ENCODE data around the gene ZNF638.

ZNF638 gene

DNA sequence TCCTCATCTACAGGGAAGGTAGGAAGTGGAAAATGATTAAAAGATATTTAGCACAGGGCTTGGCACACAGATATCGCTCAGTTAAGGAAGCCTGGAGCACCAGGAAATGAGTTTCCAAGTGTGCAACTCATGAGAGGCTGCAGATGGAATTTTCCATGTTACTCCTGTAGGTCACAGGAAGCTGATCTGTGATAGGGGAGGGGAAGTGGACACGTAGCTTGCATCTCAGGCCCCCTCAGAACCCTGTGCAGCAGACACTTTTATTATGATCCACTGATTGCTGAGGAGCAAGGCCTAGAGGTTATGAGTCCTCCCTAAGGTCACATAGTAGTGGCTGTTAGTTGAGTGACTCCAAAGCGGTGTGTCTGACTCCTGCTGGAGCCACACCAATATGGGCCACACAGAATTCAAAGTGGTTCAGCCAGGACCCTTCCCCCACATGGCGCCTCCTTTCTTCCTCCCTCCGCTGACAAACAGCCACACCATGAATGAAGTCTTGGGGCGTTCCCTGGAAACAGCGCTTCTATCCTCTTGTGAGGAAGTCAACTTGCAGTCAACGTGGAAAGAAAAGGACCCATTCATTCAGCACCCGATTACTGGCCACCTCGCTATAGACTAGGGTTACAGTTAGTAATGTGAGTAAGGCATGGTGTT, 143.3 kb downstream of the ZNF638 start:
- H3K36me3 ChIP-seq (replicated peaks; ENCODE audit: low read depth, low read length) = no peaks in the 10 kb centered on the region
- H4K20me1 ChIP-seq (ENCODE audit: insufficient read depth, low read length) = no peaks in the 10 kb centered on the region
- H2AFZ ChIP-seq (ENCODE audit: low read depth, low read length) = peak overlapping the region; percentile 73; the same call in 1 of the 2 replicates
- H3K9ac ChIP-seq (ENCODE audit: low read length) = no peak overlapping the region
- TF ChIP-seq, protein P1, sequence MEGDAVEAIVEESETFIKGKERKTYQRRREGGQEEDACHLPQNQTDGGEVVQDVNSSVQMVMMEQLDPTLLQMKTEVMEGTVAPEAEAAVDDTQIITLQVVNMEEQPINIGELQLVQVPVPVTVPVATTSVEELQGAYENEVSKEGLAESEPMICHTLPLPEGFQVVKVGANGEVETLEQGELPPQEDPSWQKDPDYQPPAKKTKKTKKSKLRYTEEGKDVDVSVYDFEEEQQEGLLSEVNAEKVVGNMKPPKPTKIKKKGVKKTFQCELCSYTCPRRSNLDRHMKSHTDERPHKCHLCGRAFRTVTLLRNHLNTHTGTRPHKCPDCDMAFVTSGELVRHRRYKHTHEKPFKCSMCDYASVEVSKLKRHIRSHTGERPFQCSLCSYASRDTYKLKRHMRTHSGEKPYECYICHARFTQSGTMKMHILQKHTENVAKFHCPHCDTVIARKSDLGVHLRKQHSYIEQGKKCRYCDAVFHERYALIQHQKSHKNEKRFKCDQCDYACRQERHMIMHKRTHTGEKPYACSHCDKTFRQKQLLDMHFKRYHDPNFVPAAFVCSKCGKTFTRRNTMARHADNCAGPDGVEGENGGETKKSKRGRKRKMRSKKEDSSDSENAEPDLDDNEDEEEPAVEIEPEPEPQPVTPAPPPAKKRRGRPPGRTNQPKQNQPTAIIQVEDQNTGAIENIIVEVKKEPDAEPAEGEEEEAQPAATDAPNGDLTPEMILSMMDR (IDR thresholded peaks at IDR 0.05; ENCODE audit: low read depth, low read length) = no peak
- no peak for TF ChIP-seq EZH2phosphoT487 (IDR thresholded peaks at IDR 0.05; ENCODE audit: low read depth)
- peak overlapping the region; percentile 25 for H3K4me2 ChIP-seq (ENCODE audit: low read length)
- H3K9me3 ChIP-seq (ENCODE audit: insufficient read depth, low read length) = no peaks in the 10 kb centered on the region
- no peaks in the 10 kb centered on the region for H3K27me3 ChIP-seq (ENCODE audit: low read depth, low read length)
- no peaks in the 10 kb centered on the region for H3K79me2 ChIP-seq (ENCODE audit: low read length)
- H3K4me1 ChIP-seq (ENCODE audit: low read length) = peaks cover 14% of the 10 kb centered on the region
- no peak overlapping the region for H3K4me3 ChIP-seq (ENCODE audit: low read length)
- no peak overlapping the region for H3K27ac ChIP-seq (ENCODE audit: low read length)

DNA sequence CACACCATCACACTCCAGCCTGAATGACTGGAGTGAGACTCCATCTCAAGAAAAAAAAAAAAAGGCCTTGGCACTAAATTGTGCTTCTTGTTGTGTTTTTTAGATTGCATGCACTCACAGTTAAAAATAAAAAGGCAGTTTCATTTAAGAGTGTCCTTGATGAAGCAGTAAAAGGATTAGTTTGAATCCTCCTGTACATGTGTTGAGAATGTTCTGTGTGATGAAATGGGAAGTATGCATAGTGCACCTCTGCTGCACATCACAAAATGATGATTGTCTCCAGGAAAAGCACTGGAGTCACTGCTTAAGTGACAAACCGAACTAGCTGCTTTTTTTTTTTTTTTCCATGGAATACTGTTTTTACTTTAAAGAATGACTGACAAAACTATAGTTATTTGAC, 144.9 kb downstream of the ZNF638 start:
- Histone ChIP-seq H3K36me3 (replicated peaks; ENCODE audit: low read depth, low read length) (no peaks in the 10 kb centered on the region), H3K9ac (ENCODE audit: low read length) (no peak overlapping the region), H3K4me1 (ENCODE audit: low read length) (peaks cover 14% of the 10 kb centered on the region), H3K79me2 (ENCODE audit: low read length) (no peaks in the 10 kb centered on the region), H3K4me2 (ENCODE audit: low read length) (no peak overlapping the region), H3K27me3 (ENCODE audit: low read depth, low read length) (no peaks in the 10 kb centered on the region), H3K27ac (ENCODE audit: low read length) (no peak overlapping the region), H3K9me3 (ENCODE audit: insufficient read depth, low read length) (no peaks in the 10 kb centered on the region), H2AFZ (ENCODE audit: low read depth, low read length) (no peak overlapping the region), H3K4me3 (ENCODE audit: low read length) (no peak overlapping the region), H4K20me1 (ENCODE audit: insufficient read depth, low read length) (no peaks in the 10 kb centered on the region)
- TF ChIP-seq, protein P1 (IDR thresholded peaks at IDR 0.05; ENCODE audit: low read depth, low read length) = no peak
- TF ChIP-seq EZH2phosphoT487 (IDR thresholded peaks at IDR 0.05; ENCODE audit: low read depth) = no peak

- no peaks in the 10 kb centered on the region for H3K36me3 ChIP-seq (replicated peaks; ENCODE audit: low read depth, low read length)
- H3K9ac ChIP-seq (ENCODE audit: low read length) = no peak overlapping the region
- no peak overlapping the region for H3K27ac ChIP-seq (ENCODE audit: low read length)
- no peaks in the 10 kb centered on the region for H3K79me2 ChIP-seq (ENCODE audit: low read length)
- no peaks in the 10 kb centered on the region for H3K9me3 ChIP-seq (ENCODE audit: insufficient read depth, low read length)
- TF ChIP-seq, protein P1 (IDR thresholded peaks at IDR 0.05; ENCODE audit: low read depth, low read length) = no peak
- TF ChIP-seq EZH2phosphoT487 (IDR thresholded peaks at IDR 0.05; ENCODE audit: low read depth) = no peak
- H2AFZ ChIP-seq (ENCODE audit: low read depth, low read length) = no peak overlapping the region
- H3K4me1 ChIP-seq (ENCODE audit: low read length) = peaks cover 14% of the 10 kb centered on the region
- H3K4me2 ChIP-seq (ENCODE audit: low read length) = no peak overlapping the region
- no peaks in the 10 kb centered on the region for H4K20me1 ChIP-seq (ENCODE audit: insufficient read depth, low read length)
- no peaks in the 10 kb centered on the region for H3K27me3 ChIP-seq (ENCODE audit: low read depth, low read length)
- H3K4me3 ChIP-seq (ENCODE audit: low read length) = no peak overlapping the region
Measured at GRCh38 chr2:71477231-71477691, 145.7 kb downstream of the ZNF638 start.

- H3K36me3 ChIP-seq (replicated peaks; ENCODE audit: low read depth, low read length) = no peaks in the 10 kb centered on the region
- H3K9me3 ChIP-seq (ENCODE audit: insufficient read depth, low read length) = no peaks in the 10 kb centered on the region
- H3K79me2 ChIP-seq (ENCODE audit: low read length) = no peaks in the 10 kb centered on the region
- H2AFZ ChIP-seq (ENCODE audit: low read depth, low read length) = no peak overlapping the region
- peaks cover 12% of the 10 kb centered on the region for H3K4me1 ChIP-seq (ENCODE audit: low read length)
- H3K4me2 ChIP-seq (ENCODE audit: low read length) = no peak overlapping the region
- H3K27me3 ChIP-seq (ENCODE audit: low read depth, low read length) = no peaks in the 10 kb centered on the region
- TF ChIP-seq, protein P1 (IDR thresholded peaks at IDR 0.05; ENCODE audit: low read depth, low read length) = no peak
- TF ChIP-seq EZH2phosphoT487 (IDR thresholded peaks at IDR 0.05; ENCODE audit: low read depth) = no peak
- no peak overlapping the region for H3K9ac ChIP-seq (ENCODE audit: low read length)
- no peak overlapping the region for H3K4me3 ChIP-seq (ENCODE audit: low read length)
- no peaks in the 10 kb centered on the region for H4K20me1 ChIP-seq (ENCODE audit: insufficient read depth, low read length)
- H3K27ac ChIP-seq (ENCODE audit: low read length) = no peak overlapping the region
Measured at GRCh38 chr2:71478806-71479205, 147.2 kb downstream of the ZNF638 start.

Measured in OCI-LY3 (cell line).